IPS-NIHi7 (cell line): ENCODE results near the gene NCF1.
"Not testable (repeated sequence)": the region's sequence is repeated elsewhere in the genome, so short reads cannot be mapped to it uniquely, and the experiment has no call there.

Experiments
- DNase-seq: peaks from one replicate; pipeline ENCODE4 v3.0.0; 2012; ENCODE audit warnings: mixed read lengths; ENCODE audit errors: extremely low spot score

NCF1 gene

GRCh38 chr7:74788369-74789150, 14.7 kb downstream of the NCF1 start:
- DNase-seq, result not testable (repeated sequence)

- not testable (repeated sequence) for DNase-seq
Observed at GRCh38 chr7:74789200-74789736, 15.5 kb downstream of the NCF1 start.

DNA sequence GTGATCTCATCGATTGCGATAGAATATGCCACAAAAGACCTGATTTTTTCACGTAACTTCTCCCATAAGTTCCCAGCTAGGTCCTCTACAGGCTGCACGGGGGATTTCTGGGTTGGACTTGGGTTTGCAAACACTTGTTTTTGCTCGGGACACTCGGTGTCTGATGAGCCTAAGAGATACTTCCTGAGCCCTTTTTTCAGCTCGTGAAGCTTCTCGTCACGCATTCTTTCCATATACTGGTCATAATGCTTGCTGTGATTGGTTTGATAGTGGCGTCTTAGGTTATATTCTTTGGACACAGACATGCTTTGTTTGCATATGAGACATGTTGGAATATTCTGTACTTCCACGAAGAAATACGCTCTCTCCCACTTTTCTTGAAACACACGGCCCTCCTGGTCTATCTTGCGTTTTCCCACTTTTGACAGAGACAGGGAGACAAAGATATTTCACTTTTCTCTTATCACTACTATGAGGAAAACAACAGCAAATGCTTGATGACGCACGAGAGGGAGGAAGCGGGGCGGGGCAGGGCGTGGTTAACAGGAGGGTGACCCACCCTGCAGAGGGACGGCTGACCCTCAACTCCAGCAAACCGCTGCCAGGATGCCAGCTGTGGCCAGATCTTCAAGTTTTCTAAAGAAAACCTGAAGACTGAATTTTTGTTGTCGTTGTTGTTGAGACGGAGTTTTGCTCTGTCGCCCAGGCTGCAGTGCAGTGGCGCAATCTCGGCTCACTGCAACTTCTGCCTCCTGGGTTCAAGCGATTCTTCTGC, 24.2 kb downstream of the NCF1 start:
- not testable (repeated sequence) for DNase-seq

- DNase-seq, result not testable (repeated sequence)
Observed at GRCh38 chr7:74798644-74799043, 24.8 kb downstream of the NCF1 start.

DNA sequence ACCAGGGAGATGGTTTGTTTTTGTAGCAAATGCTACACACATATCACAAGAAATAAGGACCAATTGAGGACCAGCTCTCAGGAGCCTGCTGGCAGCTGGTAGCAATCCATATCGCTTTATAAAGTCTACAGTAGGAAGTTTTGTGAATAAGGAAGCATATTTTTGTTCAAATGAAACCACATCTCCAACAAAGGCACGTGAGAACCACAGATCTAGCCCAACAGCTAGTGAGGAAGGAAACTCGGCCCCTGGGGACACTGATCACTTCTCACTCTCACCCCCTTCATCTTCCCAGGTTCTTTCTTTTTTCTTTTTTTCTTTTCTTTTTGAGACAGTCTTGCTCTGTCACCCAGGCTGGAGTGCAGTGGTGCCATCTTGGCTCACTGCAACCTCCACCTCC, 42.1 kb downstream of the NCF1 start:
- DNase-seq, result not testable (repeated sequence)

GRCh38 chr7:74820146-74820805, 46.5 kb downstream of the NCF1 start:
- not testable (repeated sequence) for DNase-seq

DNA sequence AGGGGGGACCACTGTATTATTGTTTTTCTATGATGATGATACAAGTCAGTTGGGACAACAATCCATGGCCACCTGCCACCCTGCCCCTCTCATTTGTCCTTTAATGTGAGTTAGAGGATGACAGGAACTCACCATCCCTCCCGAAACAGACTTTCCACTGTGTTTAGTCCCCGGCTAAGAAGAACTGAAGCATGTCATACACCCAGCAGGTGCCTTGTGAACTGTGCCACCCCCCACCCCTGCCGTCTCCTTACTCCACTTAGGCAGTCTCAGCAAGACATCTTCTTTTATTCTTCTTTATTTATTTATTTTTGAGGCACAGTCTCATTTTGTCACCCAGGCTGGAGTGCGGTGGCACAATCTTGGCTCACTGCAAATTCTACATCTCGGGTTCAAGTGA, 47.4 kb downstream of the NCF1 start:
- not testable (repeated sequence) for DNase-seq

DNA sequence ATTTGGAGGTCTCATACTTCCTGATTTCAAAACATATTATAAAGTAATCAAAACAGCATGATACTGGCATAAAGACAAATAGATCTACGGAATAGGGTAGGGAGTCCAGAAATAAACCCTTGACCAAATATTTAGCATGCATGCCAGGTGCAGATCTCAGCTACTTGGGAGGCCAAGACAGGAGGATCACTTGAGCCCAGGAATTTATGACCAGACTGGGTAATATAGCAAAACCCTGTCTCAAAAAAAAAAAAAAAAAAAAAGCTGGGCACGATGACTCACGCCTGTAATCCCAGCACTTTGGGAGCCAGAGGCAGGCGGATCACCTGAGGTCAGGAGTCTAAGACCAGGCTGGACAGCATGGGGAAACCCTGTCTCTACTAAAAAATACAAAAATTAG, 56.1 kb downstream of the NCF1 start:
- DNase-seq, result not testable (repeated sequence)

DNA sequence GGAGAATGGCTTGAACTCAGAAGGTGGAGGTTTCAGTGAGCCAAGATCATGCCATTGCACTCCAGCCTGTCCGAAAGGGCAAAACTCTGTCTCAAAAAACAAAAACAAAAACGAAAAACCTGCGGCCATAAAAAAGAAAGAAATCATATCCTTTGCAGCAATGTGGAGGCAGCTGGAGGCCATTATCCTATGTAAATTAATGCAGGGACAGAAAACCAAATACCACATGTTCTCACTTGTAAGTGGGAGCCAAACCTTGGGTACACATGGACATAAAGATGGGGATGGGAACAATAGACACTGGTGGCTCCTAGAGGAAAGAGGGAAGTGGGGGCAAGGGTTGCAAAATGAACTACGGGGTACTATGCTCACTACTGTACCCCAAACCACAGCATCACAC, 56.6 kb downstream of the NCF1 start:
- not testable (repeated sequence) for DNase-seq
